Astrocyte of the spinal cord (primary cell): ENCODE measurements around the gene MAML3.

ENCODE experiments used
- DNase-seq: peaks from one replicate; pipeline ENCODE4 v3.0.0; 2011; ENCODE audit warnings: low read depth, low spot score
- H3K4me3 ChIP-seq: 2 replicates; pipeline ENCODE4 v1.5.1; 2011; ENCODE audit warnings: low read depth, mild to moderate bottlenecking, low read length, moderate library complexity
- CTCF ChIP-seq: IDR thresholded peaks from 2 replicates; pipeline ENCODE4 v1.5.1; 2012; ENCODE audit warnings: low read depth, mild to moderate bottlenecking, low read length, inconsistent platforms
- in situ Hi-C: cut with HindIII; loops from 2 replicates; pipeline ENCODE4 v1.10.0; 2017; ENCODE audit warnings: low sequenced_read_pairs

Gene MAML3

GRCh38 chr4:139910106-139910505 lies 243.9 kb downstream of the MAML3 start:
- H3K4me3 ChIP-seq: no peak overlapping the region
- in situ Hi-C loops: no loop called here
- DNase-seq: no peak
- TF ChIP-seq CTCF: no peak

GRCh38 chr4:139908636-139909437 lies 245.1 kb downstream of the MAML3 start:
- DNase-seq: no peak
- TF ChIP-seq CTCF: no peak
- in situ Hi-C loops: no loop called here
- H3K4me3 ChIP-seq: no peak overlapping the region

GRCh38 chr4:139907001-139907809 lies 246.8 kb downstream of the MAML3 start:
- no peak overlapping the region for H3K4me3 ChIP-seq
- in situ Hi-C loops: no loop called here
- TF ChIP-seq CTCF: no peak
- DNase-seq: no peak

GRCh38 chr4:139905489-139905888 lies 248.5 kb downstream of the MAML3 start:
- in situ Hi-C loops: no loop called here
- no peak for DNase-seq
- no peak for TF ChIP-seq CTCF
- H3K4me3 ChIP-seq: no peak overlapping the region

GRCh38 chr4:139904406-139904805 lies 249.6 kb downstream of the MAML3 start:
- DNase-seq: no peak
- in situ Hi-C loops: no loop called here
- no peak overlapping the region for H3K4me3 ChIP-seq
- no peak for TF ChIP-seq CTCF

- DNase-seq: no peak
- no peak for TF ChIP-seq CTCF
- H3K4me3 ChIP-seq: no peak overlapping the region
- in situ Hi-C loops: no loop called here
Observed at GRCh38 chr4:139903845-139904244, 250.1 kb downstream of the MAML3 start.
